ENCODE results near the gene CELF4.

CELF4 gene

DNA sequence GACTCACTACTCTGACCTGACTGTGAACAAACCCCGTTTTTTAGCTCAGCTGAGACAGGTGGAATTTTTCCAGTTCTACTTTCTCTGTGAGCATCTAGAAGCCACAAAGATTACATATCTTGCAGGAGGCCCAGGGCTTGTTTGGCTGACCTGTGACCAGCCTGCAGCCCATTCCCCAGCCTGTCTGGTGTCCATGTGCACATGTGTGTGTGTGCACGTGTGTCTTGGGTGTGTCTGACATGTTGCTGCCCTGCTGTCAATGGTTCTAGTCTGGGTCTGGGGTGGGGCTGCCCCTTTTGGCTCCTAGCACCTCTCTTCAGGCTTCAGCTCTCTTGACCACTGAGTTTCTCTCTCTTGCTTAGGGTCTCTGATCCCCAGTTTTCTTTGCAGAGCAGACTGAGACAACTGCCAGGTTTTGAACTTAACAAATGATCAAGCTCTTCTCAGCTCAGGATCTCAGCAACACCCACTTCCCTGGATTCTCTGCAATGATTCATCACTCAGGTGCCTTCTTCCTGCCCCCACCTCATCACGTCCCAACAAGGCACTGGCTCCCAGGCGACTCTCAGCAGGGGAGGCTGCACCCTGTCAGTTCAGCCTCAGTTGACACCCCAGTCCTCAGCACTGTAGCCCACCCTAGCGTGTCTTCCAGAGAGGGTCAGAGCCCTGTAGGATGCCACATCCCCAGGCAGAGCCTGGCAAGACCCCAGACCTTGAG lies 130.3 kb downstream of the CELF4 start:
- DNase-seq: no peak

DNA sequence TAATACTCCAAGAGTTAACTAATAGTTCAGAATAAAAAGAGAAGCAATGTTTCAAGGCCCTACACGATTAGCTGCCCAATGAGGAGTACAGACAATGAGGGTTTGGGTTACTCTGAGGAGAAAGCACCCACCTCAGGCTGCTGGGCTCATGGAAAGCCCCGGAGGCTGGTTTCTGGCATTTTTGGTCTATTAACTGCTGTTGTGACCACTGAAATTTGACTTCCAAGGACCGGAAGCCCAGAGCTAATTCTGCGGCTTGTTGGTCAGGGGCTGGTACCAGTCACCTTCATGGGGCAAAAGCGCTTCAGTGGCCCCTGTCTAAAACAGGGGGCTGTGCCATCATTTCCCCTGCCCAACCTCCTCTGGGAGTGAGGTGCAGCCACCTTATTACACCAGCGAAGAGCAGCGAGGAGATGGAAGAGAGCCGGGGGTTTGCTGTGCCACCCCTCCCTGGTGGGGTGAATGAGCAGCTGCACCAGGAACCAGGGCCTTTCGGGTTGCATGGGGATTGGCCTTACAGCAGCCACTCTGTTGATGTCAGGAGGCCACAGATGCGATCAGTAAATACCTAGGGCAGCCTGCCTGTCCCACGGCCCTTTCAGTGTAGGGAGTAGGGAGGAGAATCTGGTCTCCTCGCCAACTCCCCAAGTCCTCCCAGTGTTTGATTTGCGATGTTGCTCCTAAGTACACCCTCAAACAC lies 131.3 kb downstream of the CELF4 start:
- no peak for DNase-seq

DNA sequence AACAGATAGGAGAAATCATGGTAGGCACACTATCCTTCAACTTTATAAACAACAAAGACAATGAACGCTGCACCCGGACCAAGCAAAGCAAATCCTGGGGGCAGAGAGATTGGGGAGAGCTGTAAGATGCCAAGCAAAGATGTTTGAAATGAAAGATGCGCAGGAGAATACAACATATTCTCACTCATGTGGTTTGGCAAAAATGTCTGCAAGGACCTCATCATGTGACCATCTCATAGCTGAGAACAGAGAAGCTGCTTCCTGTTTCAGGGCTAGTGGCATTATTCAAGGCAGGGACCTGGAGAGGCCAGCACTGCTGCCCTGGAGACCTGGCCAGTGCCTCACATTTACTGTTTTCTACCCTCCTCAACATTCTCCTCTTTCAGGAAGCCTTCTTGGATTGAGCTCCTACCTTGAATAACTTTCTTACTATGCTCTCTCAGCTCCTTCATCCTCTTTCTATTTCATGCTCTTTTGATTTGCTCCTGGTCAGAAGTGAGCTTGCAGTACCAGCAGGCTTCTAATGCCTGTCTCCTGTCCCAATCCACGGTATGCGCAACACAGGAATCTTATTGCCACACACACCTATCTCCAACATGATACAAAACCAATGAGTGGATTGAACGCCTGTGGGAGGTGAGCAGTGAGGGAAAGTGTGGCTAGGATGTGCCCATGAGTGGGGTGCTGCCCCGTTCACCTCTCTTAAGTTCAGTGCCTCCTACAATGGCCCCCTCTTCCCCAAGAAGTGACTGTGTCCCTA lies 133.0 kb downstream of the CELF4 start:
- DNase-seq: no peak

DNA sequence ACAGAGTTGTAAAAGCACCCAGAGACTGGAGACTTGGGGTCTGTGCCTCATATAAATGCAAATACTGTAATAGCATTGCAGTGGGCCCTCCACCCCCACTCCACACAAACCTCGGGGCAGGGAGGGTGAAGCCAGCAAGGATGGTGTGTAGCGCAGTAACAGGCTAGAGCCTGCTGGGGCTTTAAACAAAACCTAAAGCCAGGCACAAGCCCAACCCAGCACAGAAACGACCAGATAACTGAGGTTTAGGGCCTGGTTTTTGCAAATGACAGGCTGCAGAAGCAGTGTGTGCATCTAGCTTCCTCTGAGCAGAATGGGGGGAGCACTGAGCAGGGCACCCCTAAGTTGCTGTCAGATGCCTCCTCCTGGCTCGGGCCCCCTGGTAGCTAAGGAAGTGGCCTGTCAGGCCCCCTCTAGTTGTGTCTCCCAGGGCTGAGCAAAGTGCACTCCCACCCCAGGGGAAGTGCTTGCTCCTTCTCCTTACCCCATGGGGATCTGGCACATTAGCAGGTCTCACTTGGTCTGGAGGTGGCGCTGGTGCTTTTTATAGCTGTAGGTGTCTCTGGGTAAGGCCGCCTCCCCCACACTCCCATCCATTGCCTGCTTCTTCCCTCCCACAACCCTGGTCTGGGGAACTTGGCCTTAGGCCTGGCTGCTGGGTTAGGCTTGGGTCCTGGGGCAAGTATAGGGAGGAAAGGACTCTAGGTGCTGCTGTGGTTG lies 135.1 kb downstream of the CELF4 start:
- DNase-seq: no peak

DNA sequence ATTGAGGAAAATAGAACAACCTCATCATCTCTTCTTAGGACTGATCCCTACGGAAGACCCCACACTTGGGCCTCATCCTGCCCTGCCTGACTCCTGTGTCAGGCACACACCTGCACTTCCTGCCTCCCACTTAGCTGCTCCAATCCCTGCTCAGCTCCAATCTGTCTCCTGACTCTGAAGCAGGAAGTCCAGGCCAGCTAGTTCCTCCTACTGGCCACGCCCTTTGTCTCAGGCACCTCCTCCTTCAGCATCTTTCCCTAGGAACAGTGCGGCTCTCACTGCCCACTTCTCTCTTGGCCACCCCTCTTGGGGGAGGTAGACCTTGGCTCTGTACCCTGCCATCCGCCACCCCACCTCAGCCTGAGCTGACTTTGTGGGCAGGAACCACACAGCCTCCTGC lies 135.8 kb downstream of the CELF4 start:
- DNase-seq: peak; percentile 23

DNA sequence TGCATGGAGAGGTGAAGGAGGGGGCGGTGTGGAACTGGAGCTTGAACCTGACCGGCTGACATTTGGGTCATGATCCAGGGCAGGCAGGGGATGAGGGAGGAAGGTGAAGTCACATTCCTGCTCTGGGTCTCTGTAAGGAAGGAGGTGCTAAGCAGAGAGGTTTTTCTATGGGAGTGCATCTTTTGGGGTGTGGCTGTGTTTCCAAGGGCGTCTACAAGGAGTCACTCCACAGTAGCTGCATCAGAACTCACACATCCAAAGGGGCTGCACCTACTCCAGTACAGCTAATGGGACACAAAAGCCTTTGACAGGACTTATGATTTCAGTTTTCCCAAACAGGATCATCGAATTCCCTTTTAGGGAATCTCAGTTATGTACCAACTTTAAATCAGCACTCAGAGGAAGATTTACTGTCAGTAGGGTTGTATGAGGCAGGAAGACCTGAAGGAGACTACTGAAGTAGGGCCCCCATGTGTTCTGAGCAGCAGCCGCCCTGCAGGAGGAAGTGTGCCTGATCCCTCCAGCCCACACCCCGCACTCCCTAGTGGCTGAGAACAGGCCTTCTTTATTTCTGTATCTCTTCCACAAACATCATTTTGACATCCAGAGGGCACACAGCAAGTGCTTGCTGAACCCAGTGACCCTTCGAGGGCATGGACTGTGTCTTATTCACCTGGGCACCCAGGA lies 137.2 kb downstream of the CELF4 start:
- DNase-seq: no peak

DNA sequence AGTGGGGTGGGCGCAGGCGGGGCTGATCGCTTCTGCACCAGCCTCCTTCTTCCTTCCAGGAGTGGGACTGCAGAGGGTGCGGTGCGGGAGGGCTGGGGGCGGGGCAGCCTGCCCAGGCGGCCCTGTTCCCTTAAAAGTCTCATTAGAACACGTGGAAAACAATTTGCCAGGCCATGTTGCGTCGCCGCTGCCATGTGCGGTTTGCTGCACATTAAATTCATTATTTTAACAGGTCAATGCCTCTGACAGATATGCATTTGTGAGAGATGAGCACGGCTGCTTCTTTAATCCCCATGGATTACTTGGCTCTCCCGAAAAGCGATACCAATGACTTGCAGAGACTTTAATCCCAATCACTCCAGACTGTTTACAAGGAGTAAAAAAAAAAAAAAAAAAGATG lies 139.0 kb downstream of the CELF4 start:
- no peak for DNase-seq

DNA sequence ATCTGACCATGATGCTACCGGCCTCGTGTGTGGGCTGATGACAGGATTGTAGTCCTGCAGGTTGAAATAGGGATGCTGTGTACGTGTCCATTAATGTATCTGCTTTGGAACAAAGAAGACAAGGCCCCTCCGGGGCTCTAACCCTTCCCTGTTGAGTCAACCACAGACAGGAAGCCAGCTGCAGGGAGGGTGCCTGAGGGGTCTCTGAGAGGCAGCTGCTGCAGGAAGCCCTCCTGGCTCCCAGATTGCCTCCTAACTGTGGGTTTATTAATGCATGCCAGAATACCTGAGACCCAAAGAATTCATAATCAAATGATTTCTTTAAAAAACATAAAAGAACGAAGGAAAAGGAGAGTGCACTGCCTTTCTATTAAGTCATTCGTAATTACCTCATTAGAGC lies 140.4 kb downstream of the CELF4 start:
- no peak for DNase-seq

DNA sequence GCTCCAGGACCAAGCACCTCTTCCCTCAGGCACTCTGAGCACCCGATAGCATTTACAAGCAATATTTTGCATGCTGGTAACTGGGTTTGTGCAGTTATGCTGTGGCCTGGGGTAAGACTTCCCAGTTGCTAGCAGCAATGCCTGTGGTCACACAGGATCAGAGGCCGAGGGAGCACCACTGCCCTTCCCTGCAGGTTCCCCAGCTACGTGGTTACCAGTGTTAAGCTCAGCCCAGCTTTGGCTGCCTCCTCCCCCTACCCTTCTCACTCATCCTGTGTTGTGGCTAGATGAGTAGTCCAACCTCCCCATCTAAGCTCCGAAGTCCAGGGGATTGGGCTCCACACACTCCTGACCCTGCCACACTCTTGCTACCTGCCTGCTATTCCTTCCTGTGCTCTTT lies 141.1 kb downstream of the CELF4 start:
- DNase-seq: no peak

DNA sequence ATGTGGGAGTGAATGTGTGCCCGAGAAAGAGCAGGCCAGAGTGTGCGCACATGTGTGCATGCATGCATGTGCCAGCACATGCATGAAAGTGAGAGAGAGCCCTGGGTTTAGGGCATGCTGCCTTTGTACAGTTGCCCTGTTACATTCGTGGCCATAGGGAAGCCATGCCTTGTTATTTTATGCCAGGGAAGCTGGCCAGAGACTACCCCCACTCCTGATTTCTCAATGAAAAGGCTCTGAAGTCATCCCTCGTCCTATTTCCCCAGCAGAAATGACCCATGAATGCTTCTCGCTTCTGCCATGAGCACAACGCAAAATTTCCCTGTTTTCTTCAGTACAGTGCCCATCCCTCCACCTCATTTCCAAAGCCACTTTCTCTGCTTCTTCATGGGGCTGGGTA lies 143.0 kb downstream of the CELF4 start:
- DNase-seq: no peak

DNA sequence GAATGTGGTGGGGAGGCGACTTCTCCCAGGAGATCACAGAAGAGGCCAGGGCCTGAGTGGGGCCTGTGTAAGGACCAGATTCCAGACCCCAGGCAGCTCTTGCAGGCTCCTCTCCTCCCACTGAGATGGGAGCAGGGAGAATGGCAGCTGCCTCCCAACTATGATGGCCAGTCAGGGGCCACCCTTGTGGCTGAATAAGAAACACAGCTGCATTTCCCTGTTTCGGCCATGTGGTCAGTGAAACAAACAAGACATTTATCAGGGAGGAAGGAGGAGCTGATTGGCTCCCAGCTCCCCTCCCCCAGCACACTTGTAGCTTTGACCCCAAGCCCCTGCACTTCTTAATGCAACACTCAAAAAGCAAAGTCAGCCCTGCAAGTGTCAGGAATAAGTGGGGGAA lies 143.5 kb downstream of the CELF4 start:
- no peak for DNase-seq

DNA sequence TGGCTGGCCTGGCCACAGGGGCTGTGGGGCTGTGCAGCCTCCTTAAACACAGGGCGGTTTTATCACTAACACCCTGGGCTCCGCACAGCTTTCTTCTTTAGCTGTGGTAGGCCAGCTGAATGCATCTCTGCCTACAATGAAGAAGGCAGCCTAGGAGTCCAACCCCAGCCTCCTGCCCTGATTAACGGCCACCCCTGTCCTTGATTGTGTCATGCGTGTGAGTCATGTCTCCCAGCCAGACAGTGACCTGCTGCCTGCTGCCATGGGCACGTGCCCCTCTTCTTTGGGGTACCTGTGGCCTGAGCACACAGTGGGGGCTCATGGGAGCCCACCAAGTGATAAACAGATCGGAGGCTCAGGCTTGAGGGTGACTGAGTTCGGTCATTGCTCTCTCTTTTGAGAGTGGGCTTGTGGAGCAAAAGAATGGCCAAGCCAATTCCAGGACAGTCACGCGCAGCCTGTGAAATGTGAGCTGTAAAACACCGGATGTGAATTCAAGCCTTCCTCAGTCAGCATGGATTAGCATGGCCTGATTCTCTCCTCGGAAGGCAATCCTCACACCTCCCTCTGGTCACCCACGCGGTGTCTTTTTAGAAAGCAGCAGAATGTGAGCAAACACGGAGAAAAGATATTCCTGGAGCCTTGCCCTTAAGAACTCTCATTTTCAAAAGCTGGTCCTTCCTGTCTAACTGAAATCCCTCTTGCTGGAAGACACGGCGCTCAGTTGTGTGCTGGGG lies 144.1 kb downstream of the CELF4 start:
- DNase-seq: no peak

DNA sequence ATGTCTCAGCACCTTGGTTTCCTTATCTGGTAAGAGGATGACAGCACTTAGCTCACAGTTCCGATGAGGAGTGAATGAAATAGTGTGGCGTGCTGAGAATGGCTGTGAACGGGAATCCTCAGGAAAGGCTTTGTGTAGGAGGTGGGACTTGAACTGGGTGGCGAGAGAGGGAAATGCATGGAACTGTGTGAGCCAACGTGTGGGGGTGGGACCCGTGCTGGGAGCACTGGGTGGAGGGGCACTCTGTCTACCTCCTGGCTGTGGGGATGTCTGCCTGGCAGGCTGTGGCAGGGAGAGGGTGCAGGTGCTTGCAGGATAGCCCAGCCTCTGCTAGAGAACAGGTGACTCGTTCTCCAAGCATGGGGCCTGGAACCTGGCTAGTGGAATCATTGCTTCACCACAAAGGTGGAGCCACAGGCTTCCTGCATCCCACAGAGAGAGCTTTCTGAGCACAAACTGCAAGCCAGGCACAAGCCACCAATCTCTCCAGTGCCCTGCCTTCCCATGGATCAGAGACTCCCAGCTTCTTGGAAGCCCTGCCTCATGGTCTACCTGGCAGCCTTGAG lies 145.2 kb downstream of the CELF4 start:
- no peak for DNase-seq

DNA sequence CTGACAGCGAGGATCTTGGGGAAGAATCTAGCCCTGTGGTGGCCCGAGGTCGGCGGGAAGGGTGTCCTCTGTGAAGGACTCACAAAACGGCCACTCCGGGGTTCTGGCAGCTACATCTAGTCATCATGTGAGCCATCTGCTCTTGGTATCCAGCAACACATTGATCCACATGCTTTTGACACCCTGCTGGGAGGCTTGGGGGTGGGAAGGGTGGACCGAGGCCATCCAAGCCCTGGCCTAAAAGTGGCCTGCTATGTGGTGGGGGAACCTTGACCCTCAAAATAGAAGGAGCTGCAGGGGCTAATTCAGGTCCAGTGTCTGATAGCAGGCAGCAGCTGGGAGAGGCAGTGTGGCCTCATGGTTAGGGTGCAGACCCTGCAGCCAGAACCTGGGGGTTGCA lies 145.7 kb downstream of the CELF4 start:
- DNase-seq: no peak

DNA sequence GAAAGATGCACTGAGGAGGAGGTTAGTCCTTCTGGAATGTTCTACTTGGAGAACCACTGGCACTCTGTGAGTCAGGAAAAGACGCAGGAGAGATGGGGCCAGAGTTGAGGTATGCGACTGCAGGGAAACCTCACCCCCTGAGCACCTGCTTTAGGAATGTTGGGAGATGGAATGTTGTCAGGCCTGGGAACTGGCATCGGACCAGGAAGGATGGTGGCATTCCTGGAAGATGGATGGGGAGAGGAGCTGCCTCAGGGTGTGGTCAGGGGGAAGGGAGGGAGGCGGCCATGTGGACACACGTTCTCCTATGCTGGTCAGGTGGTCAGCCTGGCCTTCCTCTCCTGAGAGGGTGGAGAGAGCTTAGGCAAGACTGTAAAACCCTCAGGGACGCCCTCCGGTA lies 146.3 kb downstream of the CELF4 start:
- no peak for DNase-seq

DNA sequence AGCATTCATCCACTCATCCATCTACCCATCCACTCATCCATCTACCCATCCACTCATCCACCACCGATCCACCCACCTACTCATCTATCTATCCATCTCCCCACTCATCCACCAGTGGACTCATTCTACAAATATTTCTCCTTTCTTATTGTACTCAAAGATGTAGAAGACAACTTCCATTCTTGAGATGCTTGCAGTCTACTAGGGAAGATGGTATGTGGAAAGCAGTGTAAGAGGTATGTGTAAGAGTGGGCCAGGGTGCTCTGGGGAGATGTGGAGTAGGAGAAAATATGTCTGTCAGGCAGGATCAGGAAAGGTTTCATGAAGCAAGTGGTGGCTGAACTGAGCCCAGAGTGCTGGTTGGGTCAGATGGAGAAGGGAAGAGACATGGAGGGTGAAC lies 150.8 kb downstream of the CELF4 start:
- no peak for DNase-seq

DNA sequence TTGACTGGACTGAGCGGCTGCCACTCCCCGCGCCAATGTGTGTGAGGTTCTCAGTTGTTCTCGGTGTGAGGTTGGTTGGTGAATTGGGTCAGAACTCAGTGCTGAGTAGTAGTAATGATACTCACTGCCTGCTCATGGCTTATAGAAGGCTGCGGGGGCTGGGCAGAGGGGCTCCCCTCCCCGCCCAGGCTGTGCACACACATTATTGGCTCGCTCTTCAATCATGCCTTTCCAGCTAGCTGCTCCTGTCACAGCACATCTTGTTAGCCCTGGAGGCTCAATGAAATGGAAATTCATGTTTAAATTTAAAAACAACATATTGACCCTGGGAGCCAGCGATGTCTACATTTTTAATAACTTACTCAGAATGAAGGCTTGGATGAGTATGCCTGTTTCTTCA lies 152.8 kb downstream of the CELF4 start:
- DNase-seq: no peak

DNA sequence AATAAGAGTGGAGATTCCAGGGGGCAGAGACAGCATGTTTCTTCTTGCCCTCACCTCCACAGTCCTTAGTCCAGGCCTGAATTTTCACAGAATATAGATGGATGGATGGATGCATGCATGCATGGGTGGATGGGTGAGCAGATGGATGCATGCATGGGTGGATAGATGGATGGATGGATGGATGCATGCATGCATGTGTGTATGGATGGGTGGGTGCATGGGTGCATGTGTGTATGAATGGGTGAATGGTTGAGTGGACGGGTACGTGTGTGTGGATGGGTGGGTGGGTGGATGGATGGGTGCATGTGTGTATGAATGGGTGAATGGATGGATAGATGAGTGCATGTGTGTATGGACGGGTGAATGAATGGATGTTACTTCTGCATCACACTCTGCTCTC lies 153.3 kb downstream of the CELF4 start:
- DNase-seq: no peak

DNA sequence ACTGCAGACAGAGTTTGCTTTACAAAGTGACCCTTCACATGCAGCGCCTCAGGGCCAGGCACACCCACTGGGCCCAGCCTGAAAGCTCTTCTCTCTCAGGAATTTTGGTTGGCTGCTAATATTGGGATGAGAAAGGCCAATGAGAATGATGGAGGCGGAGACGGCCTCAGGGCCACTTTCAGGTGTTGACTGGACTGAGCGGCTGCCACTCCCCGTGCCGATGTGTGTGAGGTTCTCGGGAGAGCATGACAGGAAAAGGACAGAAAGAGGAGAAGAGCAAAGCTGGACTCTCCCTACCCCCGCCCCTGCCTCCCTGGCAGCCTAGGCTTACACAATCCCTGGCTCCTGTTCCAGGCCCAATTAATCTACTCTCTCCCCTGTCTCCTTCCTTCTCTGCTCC lies 155.7 kb downstream of the CELF4 start:
- DNase-seq: no peak

DNA sequence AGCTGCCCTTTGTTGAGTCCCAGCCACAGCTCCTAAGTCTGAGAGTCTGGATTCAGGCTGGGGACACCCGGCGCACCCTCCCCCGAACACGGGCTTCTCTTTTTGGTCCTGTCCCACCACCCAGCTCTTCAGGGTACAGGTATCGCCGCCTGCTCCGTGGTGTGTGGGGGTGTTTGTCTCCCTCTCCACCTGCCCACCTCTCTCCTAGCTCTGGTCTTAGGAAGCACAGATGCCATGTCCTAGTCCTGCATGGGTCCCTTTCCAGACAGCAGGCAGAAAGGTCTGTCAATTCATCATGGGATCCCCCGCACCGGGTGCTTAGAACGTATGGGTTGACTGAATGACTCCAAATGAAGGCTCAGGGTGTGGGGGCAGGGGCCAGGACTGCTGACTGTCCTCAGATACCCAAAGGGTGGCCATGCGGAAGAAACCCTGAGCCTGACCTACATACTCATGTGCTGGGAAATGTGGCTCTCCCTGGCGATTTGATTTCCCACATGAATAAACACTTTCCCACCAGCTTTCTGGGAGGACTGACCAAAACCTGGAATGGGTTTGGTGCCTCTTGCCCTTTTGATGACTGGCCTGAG lies 156.8 kb downstream of the CELF4 start:
- no peak for DNase-seq

DNA sequence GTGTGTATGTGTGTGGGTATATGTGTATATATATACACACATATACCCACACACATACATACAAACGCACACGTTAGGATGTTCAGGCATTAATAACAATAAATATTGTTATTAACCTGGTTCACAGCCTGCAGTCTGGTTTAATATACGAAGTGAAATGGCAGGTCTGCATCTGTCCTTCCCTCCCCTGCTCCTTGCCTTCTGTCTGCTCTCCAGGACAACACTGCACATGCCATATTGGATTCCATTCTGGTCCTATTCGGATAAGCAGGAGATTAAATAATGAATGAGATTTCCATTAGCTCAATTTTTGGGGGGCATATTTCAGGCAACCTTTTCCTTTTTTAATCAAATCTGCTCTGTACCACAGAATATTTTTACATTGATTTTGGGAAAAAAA lies 158.0 kb downstream of the CELF4 start:
- DNase-seq: peak; percentile 6
